ENCODE results near the gene TCF7L2. TPM values are rescaled to one million over a fixed set of nuclear protein-coding genes. Genes with fewer than 3 reads are reported as not detected.

Gene TCF7L2
- total and polyA plus RNA-seq, 12 donors = 8.7 to 24.7 (median 14.8) TPM

DNA sequence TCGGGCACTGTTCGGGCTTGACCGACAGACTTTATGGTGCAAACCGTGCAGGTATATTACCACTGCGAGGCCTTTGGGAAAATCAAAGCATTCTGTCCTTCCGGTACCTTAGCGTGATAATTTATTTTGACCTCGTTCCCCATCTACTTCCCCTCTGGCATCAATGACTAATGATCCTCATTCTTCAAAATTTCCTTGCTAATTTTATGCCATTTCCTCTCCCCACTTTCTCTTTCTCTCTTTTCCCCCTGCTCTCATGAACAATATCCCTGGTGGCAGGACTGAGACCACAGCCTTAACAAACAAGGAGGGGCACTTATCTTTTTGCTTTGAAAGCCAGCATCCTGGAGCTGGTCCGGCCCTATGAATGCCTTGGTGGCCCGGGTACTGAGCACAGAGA, 210.6 kb downstream of the TCF7L2 start:
- 60 to 71% (median 71%) methylated on average over 9 to 10 of the region's 10 CpGs for WGBS, 4 donors
- Histone ChIP-seq H3K27ac (no peak overlapping the region), H3K9me3 (replicated peaks in 1 of 3) (no peaks in the 10 kb centered on the region), H3K27me3 (no peaks in the 10 kb centered on the region), H3K4me3 (no peak overlapping the region), H3K4me1 (replicated peaks in 1 of 2) (no peaks in the 10 kb centered on the region), H3K36me3 (replicated peaks in 1 of 2) (peaks cover 0 to 16% of the 10 kb centered on the region in 2 donors)
- DNase-seq = no peak
- TF ChIP-seq, protein P1, sequence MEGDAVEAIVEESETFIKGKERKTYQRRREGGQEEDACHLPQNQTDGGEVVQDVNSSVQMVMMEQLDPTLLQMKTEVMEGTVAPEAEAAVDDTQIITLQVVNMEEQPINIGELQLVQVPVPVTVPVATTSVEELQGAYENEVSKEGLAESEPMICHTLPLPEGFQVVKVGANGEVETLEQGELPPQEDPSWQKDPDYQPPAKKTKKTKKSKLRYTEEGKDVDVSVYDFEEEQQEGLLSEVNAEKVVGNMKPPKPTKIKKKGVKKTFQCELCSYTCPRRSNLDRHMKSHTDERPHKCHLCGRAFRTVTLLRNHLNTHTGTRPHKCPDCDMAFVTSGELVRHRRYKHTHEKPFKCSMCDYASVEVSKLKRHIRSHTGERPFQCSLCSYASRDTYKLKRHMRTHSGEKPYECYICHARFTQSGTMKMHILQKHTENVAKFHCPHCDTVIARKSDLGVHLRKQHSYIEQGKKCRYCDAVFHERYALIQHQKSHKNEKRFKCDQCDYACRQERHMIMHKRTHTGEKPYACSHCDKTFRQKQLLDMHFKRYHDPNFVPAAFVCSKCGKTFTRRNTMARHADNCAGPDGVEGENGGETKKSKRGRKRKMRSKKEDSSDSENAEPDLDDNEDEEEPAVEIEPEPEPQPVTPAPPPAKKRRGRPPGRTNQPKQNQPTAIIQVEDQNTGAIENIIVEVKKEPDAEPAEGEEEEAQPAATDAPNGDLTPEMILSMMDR (IDR thresholded peaks at IDR 0.05) = no peak
- intact Hi-C loops (cut with DNase I) = no loop called here

DNA sequence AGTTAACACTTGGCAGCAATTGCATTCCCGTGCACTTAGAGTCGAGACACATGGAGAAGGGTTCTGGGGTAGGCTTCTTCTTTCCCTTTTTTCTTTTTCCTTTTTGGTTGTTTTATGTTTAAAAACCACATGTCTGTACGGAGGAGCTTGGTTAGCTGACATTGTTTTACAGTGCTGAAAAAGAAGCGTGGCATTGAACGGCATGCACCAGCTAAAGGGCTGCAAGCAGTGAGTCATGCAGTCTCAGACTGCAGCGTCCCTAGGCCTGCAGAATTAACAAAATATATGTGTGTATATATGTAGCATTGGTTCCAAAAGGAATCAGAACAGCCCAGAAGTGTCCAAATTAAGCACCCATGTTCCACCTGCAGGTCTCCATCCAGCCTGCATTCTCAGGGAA, 211.0 kb downstream of the TCF7L2 start:
- no peaks in the 10 kb centered on the region for H3K27me3 ChIP-seq
- peaks cover 0 to 16% of the 10 kb centered on the region in 2 donors for H3K36me3 ChIP-seq (replicated peaks in 1 of 2)
- WGBS, 4 donors = 46 to 57% (median 56%) methylated on average over 6 of the region's 6 CpGs
- peak in 2 of 7 donors; percentile 21 to 35 for DNase-seq
- H3K9me3 ChIP-seq (replicated peaks in 1 of 3) = no peaks in the 10 kb centered on the region
- intact Hi-C loops (cut with DNase I) = no loop called here
- no peaks in the 10 kb centered on the region for H3K4me1 ChIP-seq (replicated peaks in 1 of 2)
- TF ChIP-seq POLR2A (IDR thresholded peaks at IDR 0.05) = no peak
- TF ChIP-seq, protein P1 (IDR thresholded peaks at IDR 0.05) = no peak
- H3K27ac ChIP-seq = no peak overlapping the region
- no peak overlapping the region for H3K4me3 ChIP-seq

DNA sequence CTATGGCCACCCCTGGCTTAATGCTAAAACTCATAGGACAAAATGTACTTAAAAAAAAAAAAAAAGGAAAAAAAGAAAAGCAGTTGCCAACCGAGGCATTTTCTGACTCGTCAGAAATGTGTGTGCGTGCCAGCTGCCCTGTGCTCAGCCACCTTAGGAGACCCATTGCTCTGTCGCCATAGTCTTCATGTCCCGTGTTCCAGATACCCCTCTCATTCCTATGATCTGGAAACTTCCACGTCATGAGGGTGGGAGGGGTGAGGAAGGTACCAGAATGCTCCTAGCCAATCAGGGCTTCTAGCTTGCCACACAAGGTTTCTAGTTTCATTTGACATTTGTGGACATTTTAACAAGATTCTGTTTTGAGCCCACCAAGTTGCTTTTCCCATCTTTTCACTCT, 212.9 kb downstream of the TCF7L2 start:
- no peak for DNase-seq
- Histone ChIP-seq H3K27me3 (no peaks in the 10 kb centered on the region), H3K9me3 (replicated peaks in 1 of 3) (no peaks in the 10 kb centered on the region), H3K36me3 (replicated peaks in 1 of 2) (peaks cover 0 to 11% of the 10 kb centered on the region in 2 donors), H3K4me1 (replicated peaks in 1 of 2) (no peaks in the 10 kb centered on the region), H3K4me3 (no peak overlapping the region), H3K27ac (no peak overlapping the region)
- WGBS, 4 donors = 88 to 94% (median 89%) methylated on average over 6 of the region's 6 CpGs
- intact Hi-C loops (cut with DNase I) = no loop called here
- TF ChIP-seq POLR2A (IDR thresholded peaks at IDR 0.05) = no peak
- TF ChIP-seq, protein P1 (IDR thresholded peaks at IDR 0.05) = no peak

DNA sequence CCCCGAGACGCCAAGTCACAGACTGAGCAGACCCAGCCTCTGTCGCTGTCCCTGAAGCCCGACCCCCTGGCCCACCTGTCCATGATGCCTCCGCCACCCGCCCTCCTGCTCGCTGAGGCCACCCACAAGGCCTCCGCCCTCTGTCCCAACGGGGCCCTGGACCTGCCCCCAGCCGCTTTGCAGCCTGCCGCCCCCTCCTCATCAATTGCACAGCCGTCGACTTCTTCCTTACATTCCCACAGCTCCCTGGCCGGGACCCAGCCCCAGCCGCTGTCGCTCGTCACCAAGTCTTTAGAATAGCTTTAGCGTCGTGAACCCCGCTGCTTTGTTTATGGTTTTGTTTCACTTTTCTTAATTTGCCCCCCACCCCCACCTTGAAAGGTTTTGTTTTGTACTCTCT, 215.6 kb downstream of the TCF7L2 start:
- Histone ChIP-seq H3K4me1 (replicated peaks in 1 of 2) (peaks cover 0 to 4% of the 10 kb centered on the region in 2 donors), H3K27me3 (no peaks in the 10 kb centered on the region), H3K9me3 (replicated peaks in 1 of 3) (no peaks in the 10 kb centered on the region), H3K36me3 (replicated peaks in 1 of 2) (peaks cover 0 to 4% of the 10 kb centered on the region in 2 donors), H3K27ac (no peak overlapping the region), H3K4me3 (no peak overlapping the region)
- no peak for DNase-seq
- WGBS, 4 donors = 90 to 94% (median 91%) methylated on average over 16 to 20 of the region's 20 CpGs
- intact Hi-C loops (cut with DNase I) = no loop called here
- TF ChIP-seq POLR2A (IDR thresholded peaks at IDR 0.05) = no peak
- TF ChIP-seq, protein P1 (IDR thresholded peaks at IDR 0.05) = no peak

All from adrenal gland (tissue), 12 donors.